SH-SY5Y (cell line): Measurements from ENCODE around the gene PSPH.

Experiments
- GATA2 ChIP-seq: IDR thresholded peaks from 2 replicates; pipeline ENCODE4 v1.6.1; 2011; ENCODE audit warnings: mild to moderate bottlenecking, low read depth, low read length
- GATA3 ChIP-seq: IDR thresholded peaks from 2 replicates; pipeline ENCODE4 v1.6.1; 2011; ENCODE audit warnings: low read depth, mild to moderate bottlenecking, low read length, moderate library complexity

The PSPH gene

DNA sequence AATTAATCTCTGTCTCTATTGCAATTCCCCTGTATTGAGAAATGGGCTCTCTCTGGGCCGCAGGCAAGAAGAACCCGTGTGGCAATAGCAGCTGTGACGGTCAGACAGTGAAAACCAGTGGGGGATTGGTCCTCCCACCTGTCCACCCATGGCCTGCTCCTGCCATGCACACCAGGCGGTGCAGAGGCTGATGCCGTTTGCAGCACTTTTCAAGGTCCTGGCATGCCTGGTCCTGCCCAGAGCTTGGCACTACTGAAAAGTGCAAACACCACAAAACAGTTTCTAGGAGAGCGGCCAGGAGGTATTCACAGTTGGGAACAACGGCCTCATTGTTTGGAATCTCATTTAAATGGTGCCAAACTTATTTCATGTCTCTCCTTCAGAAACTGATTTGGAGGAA, 41.5 kb downstream of the PSPH start:
- no peak for TF ChIP-seq GATA2

DNA sequence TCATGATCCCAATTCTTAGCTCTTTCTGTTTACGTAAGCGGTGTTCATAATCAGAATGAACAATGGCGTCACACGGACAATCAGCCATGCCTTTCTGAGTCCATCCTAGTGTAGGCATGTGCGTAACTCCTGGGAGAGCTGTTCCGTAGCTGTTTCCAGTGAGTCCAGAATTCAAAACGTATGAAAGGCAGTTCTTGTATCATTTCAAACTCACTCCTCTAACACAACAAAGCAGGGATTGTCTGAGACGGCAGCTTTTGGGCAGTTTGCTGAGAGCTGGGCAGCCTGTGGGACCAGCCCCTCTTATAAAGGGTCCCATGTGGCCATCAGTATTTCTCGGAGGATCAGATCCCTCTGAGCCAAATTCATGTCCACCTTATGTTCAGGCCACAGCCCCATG, 43.4 kb downstream of the PSPH start:
- no peak for TF ChIP-seq GATA3
- TF ChIP-seq GATA2 = no peak

DNA sequence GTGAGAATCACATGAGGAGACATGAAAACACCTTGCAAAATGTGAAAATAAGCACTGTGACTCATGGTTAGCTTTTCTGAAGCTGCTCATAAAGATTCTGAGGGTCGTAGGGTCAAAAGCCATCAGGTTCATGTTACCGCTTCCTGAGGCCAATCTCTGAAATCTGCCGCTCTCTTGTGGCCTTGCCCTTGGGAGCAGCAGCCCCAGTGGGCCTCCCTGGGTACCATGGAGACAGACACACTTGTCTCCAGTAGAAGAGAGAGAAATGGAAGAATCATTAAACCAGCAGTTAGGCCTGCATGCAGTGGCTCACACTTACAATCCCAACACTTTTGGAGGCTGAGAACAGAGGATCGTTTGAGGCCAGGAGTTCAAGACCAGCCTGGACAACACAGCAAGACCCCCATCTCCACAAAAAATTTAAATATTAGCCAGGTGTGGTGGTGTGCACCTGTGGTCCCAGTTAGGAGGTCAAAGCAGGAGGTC, 44.0 kb downstream of the PSPH start:
- TF ChIP-seq GATA3 (no peak), GATA2 (no peak)

DNA sequence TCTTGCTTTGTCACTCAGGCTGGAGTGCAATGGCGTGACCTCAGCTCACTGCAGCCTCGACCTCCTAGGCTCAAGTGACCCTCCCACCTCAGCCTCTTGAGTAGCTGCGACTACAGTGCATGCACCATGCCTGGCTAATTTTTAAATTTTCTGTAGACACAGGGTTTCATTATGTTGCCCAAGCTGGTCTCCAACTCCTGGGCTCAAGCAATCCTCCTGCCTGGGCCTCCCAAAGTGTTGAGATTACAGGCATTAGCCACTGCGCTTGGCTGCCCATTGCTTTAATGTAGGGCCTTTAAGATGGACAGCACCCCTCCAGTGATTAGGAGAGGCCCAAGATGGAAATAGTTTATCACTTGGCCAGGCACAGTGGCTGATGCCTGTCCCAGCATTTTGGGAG, 47.5 kb downstream of the PSPH start:
- no peak for TF ChIP-seq GATA3
- TF ChIP-seq GATA2 = no peak

DNA sequence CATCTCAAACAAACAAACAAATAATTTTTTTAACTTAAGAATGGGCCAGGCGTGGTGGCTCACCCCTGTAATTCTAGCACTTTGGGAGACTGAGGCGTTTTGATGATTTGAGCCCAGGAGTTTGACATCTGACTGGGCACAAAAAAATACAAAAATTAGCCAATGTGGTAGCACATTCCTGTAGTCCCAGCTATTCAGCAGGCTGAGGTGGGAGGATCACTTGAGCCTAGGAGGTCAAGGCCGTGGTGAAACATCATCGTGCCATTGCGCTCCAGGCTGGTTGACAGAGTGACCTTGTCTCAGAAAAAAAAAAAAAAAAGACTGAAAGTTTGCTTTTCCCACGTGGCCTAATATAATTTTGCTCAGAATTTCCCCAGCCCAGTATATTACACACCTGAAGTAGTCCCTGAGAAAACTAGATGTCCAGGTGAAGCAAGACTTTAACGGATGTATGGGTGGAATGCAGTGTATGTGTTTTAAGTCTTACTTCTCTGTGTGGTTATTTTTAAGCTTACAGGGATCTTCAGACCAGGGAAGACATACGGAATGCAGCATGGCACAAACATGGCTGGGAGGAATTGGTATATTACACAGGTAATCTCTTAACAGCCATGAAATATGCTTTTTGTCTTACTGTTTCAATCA, 54.3 kb downstream of the PSPH start:
- TF ChIP-seq GATA3 = no peak
- TF ChIP-seq GATA2 = no peak

DNA sequence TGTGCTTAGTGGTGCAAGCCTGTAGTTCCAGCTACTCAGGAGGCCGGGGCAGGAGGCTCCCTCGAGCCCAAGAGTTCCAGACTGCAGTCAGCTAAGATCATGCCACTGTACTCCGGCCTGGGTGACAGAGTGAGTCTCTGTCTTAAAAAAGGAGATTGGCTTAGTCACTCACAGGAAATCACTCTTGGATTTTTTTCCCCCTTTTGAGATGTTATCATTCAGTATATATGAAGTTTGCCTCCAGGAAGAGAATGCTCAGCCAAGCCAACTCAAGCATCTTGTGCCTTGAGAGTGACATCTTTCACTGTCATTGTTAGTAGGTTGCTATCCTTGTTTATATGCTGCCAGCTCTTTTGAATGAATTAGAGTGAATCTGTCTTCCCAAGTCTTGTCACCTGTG, 58.9 kb downstream of the PSPH start:
- TF ChIP-seq GATA2 (no peak), GATA3 (no peak)

DNA sequence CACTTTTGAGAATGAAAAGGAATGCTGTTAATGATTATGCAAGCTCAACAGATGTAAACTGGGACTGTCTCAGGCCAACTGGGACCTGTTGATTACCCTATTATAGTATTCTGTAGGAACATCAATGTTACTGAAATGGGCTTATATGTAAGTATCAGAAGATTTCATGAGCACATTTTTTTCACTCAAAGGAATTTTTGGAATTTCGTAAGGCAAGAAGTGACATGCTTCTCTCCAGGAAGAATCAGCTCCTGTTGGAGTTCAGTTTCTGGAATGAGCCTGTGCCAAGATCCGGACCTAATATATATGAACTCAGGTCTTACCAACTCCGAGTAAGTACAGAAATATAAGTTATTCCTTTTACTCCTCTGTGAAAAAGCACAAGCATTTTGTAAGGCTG, 67.7 kb downstream of the PSPH start:
- TF ChIP-seq GATA3 (no peak), GATA2 (no peak)

DNA sequence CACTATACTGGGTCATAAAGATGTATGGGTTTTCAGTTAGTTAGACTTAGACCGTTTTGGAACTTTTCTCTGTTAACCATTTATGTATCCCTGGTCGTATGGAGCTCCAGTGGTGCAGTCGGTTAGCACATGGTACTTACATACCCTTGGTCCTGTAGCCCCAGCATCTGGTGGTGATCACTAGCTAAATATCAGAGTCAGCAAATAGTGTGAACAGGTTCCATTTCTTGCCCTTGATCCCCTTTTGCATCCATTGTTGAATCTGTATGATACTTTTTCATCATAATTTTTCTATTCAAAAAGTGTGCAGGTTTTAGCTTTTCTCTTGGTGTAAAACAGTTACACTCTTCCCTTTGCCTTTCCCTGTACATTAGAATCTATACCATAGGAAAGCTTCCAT, 71.0 kb downstream of the PSPH start:
- TF ChIP-seq GATA2 = no peak
- no peak for TF ChIP-seq GATA3

DNA sequence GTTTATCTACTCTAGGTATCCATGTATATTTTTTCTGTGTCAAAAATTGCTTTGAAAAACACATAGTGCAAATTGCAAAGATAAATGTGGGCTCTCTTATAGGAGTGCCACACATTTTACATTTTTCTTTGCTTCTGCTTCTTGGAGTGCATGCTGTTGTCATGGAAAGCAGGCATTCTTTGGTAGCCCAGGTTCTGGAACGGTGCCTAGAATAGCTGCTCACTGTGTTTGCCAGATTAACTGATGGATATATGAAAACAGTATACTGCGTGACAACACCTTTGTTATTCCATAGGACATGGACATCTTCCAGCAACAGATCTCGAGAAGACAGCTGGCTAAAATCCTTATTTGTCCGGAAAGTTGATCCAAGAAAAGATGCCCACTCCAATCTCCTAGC, 73.4 kb downstream of the PSPH start:
- TF ChIP-seq GATA2 (no peak), GATA3 (no peak)

DNA sequence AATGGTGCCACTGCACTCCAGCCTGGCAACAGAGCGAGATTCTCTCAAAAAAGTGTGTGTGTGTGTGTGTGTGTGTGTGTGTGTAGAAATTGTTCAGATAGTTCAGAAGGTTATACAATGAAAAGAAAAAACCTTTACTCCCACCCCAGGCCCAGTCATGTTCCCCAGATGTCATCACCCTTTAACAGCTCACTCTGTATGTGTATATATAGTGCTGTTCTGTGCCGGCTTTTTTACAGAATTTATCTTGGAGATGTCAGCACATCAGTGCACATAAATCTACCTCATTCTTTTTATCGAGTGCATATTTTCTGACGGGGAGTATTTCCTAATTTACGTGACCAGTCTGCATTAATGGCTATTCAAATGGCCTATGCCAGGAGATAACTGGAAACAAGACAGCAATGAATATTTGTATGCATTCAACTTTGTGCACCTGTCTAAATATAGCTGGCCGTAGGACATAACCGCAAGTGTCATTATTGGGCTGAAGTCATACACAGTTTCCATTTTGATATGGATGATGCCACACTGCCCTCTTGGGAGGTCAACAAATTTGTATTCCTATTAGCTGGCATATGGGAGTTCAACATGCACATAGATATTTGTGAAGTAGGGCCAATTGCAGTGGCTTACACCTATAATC, 75.1 kb downstream of the PSPH start:
- no peak for TF ChIP-seq GATA3
- TF ChIP-seq GATA2 = no peak

DNA sequence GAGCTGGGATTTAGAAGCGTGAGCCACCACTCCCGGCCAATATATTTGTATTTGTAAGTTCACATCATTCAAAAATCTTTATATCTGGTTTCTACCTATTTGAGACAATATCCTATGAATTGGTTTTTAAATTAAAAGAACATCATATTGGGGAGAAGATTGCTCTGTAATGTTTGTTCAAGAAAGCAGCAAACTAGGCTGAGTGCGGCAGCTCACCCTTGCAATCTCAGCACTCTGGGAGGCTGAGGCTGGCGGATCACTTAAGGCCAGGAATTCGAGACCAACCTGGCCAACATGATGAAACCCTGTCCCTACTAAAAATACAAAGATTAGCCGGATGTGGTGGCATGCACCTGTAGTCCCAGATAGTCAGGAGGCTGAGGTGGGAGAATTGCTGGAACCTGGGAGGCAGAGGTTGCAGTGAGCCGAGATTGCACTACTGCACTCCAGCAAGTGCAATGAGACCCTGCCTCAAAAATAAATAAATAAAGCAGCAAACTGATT, 77.4 kb downstream of the PSPH start:
- TF ChIP-seq GATA3 (no peak), GATA2 (no peak)

DNA sequence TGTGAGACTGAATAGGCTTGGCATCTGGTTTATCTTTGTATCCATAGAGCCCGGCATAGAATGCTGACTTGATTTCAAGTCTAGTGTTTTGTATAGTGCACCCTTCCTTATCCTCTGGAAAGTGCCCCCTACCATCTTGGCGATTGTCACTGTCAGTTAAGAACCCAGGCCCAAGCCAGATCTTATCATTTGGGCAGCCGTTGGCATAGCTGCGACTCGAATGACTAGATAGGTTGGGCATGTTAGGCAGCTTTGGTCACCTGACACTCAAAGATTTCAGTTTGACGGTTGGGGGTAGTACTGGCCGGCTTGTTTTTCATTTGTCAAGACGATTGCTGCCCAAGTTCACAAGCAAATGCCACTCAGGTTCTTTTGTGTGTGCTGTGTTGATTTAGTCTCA, 80.3 kb downstream of the PSPH start:
- TF ChIP-seq GATA3 (no peak), GATA2 (0 out of 2 replicates have a peak, but pooled peaks have one; percentile 20)

DNA sequence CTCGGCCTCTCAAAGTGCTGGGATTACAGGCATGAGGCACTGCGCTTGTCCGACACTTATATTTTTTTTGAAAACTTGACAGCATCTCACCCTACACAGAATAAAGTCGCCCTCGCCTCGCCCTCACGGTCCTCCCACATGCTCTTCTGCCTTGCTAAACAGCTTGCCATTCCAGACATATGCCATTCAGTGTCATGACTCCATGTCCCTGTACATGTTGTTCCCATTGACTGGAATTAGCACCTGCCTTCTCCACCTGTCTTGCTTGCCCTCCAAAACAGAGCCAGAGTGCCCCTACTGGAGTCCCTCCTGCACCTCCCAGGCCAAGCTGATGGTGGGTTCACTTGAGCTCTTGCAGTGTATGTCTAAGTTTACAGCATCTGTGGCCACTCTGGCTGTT, 80.7 kb downstream of the PSPH start:
- TF ChIP-seq GATA2 = no peak
- TF ChIP-seq GATA3 = no peak

DNA sequence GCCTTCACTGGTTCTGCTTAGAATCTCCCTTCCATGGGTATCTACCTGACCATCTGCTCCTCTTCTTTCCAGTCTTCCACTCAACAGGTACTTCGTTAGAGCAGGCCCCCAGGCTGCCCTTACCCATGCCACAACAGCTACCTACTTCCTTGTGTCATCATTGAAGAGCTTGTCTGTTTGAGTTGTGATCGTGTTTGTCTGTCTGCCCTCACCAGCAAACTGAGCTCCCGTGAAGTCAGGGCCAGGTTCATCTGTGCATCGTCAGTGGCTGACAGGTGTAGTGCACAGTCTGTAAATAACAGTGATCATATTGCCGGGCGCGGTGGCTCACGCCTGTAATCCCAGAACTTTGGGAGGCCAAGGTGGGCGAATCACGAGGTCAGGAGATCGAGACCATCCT, 81.9 kb downstream of the PSPH start:
- TF ChIP-seq GATA3 = no peak
- TF ChIP-seq GATA2 = no peak

DNA sequence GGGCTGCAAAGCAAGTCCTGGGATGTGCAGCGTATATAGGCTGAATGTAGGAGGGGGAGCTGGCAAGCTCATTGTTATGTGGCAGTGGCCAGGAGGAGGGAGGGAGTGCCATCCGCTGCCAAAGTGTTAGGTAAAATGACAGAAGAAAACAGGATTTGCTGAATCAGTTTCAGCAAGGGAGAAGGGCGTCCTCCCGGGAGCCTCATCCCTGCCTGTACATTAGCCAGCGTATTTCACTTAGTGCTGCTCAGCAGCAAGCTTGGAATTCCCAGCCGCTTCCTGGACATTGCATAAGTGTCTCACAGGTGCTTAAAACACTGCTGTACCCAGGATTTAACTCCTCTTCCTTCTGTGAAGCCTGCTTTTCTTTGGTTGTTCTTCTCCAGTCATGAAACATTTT, 84.4 kb downstream of the PSPH start:
- TF ChIP-seq GATA2 = no peak

DNA sequence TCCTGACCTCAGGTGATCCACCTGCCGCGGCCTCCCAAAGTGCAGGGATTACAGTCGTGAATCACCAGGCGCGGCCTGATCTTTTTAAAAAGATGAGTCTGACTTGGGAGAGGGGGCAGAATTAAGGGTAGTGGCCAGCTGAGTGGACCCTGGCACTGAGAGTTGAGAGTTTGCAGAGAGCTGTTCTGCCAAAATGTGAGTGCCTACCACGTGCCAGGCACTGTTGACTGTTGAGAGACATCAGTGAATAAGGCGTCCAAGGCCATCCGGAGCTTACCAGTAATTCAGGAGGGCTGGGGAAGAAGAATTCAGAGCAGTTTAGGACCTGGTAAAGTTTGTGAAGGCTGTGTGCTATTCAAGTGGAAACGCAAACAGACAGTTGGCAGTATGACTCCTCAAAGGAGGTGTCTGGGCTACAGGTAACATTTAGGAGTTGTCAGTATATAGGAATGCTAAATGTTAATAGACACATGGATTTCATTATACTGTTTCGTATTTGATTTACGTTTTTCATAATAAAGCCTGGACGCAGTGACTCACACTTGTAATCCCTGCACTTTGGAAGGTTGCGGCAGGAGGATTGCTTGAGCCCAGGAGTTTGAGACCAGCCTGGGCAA, 85.3 kb downstream of the PSPH start:
- TF ChIP-seq GATA2 = no peak
- no peak for TF ChIP-seq GATA3
